IMR-90 (cell line): ENCODE measurements around the gene TJP1.

Experiments
- CEBPB ChIP-seq: IDR thresholded peaks from 2 replicates; pipeline ENCODE4 v1.6.1; 2012; ENCODE audit warnings: low read depth, low read length, improper control_type of control experiment
- CTCF ChIP-seq: conservative IDR thresholded peaks from 2 replicates; pipeline ENCODE4 v1.5.1; 2012; ENCODE audit warnings: mild to moderate bottlenecking, low read depth, low read length, improper control_type of control experiment
- ELK1 ChIP-seq: fragments of 150-350 bp; IDR thresholded peaks from 2 replicates; pipeline ENCODE4 v1.6.1; 2016; ENCODE audit warnings: low read depth, mild to moderate bottlenecking, low read length, moderate library complexity, borderline replicate concordance
- MXI1 ChIP-seq: IDR thresholded peaks from 2 replicates; pipeline ENCODE4 v1.6.1; 2012; ENCODE audit warnings: low read depth, mild to moderate bottlenecking, low read length, moderate library complexity, borderline replicate concordance
- NFE2L2 ChIP-seq: fragments of 150-350 bp; IDR thresholded peaks from 2 replicates; pipeline ENCODE4 v1.6.1; 2016; ENCODE audit warnings: low read depth, mild to moderate bottlenecking, low read length
- POLR2A ChIP-seq: IDR thresholded peaks from 2 replicates; pipeline ENCODE4 v1.6.1; 2012; ENCODE audit warnings: mild to moderate bottlenecking, low read depth, low read length
- RAD21 ChIP-seq: IDR thresholded peaks from 2 replicates; pipeline ENCODE4 v1.6.1; 2012; ENCODE audit warnings: low read length, improper control_type of control experiment
- RFX5 ChIP-seq: IDR thresholded peaks from 2 replicates; pipeline ENCODE4 v1.8.0; 2012; ENCODE audit warnings: low read depth, mild to moderate bottlenecking, low read length, moderate library complexity
- TF ChIP-seq, protein P1 (sequence below): fragments of 150-350 bp; IDR thresholded peaks from 2 replicates; pipeline ENCODE4 v1.6.1; 2017; ENCODE audit warnings: mild to moderate bottlenecking, antibody characterized with exemption, low read length, low read depth

DNA sequence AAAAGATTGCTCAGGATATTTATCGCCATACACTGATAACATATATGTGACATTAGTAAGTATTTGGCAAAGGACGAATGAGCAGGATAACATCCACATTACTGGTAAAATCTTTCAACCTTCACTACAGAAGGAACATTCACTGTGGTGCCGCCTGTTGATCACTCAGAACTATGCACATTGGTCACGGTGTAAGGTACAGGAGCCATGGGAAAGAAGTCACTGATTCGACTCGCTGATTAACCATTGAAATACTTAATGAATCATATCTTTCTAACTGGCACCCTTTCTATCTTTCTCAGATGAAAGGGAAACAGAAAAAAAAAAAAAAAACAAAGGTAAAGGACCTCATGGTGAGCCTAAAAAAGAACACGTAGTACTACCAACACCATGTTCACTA lies 68.8 kb downstream of the TJP1 start:
- TF ChIP-seq CTCF (no peak), POLR2A (no peak), RAD21 (no peak), ELK1 (no peak), MXI1 (no peak), RFX5 (no peak), NFE2L2 (no peak), CEBPB (no peak)
- TF ChIP-seq, protein P1, sequence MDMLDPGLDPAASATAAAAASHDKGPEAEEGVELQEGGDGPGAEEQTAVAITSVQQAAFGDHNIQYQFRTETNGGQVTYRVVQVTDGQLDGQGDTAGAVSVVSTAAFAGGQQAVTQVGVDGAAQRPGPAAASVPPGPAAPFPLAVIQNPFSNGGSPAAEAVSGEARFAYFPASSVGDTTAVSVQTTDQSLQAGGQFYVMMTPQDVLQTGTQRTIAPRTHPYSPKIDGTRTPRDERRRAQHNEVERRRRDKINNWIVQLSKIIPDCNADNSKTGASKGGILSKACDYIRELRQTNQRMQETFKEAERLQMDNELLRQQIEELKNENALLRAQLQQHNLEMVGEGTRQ, result no peak
